Measurements from ENCODE around the gene LRCH1. TPM values are rescaled to one million over a fixed set of nuclear protein-coding genes. Genes with fewer than 3 reads are reported as not detected.

Gene LRCH1
- polyA plus RNA-seq, 1 of the 3 experiments (the other 2 are of a cell fraction): 5.5 TPM

- TF ChIP-seq CTCF (IDR thresholded peaks at IDR 0.05) (no peak), MXI1 (IDR thresholded peaks at IDR 0.05; ENCODE audit: low read depth, low read length) (no peak), POLR2AphosphoS5 (IDR thresholded peaks at IDR 0.05; ENCODE audit: low read depth, low read length) (no peak), NRF1 (IDR thresholded peaks at IDR 0.05; ENCODE audit: low read depth, low read length) (no peak)
Measured at GRCh38 chr13:46797501-46798237, 244.7 kb downstream of the LRCH1 start (continued).

- H3K4me3 ChIP-seq (ENCODE audit: low read depth in 2 of 2, low read length in 1 of 2): no peak overlapping the region
- CTCF ChIA-PET: no interaction called here
Measured at GRCh38 chr13:46799139-46799538, 246.2 kb downstream of the LRCH1 start.

More at GRCh38 chr13:46799139-46799538, 246.2 kb downstream of the LRCH1 start:
- H3K36me3 ChIP-seq (replicated peaks in 1 of 2; ENCODE audit: control insufficient read depth in 1 of 2, insufficient read depth in 2 of 2, low read length in 1 of 2): no peaks in the 10 kb centered on the region
- POLR2A ChIA-PET: no interaction called here
- H3K9ac ChIP-seq: no peak overlapping the region
- TF ChIP-seq NFIC (IDR thresholded peaks at IDR 0.05; ENCODE audit: borderline replicate concordance) (no peak), MAX (IDR thresholded peaks at IDR 0.05; ENCODE audit: low read depth) (no peak), USF1 (IDR thresholded peaks at IDR 0.05; ENCODE audit: borderline replicate concordance, low read depth) (no peak), MEF2A (IDR thresholded peaks at IDR 0.05; ENCODE audit: borderline replicate concordance, low read depth) (no peak), CHD2 (IDR thresholded peaks at IDR 0.05; ENCODE audit: low read length, partially characterized antibody) (no peak), YY1 (IDR thresholded peaks at IDR 0.05; ENCODE audit: low read depth) (no peak), GATA2 (CRISPR knock-in tag; IDR thresholded peaks at IDR 0.05) (no peak), NRF1 (IDR thresholded peaks at IDR 0.05; ENCODE audit: low read depth, low read length) (no peak), FOXJ3 (CRISPR knock-in tag; IDR thresholded peaks at IDR 0.05) (no peak), RXRA (IDR thresholded peaks at IDR 0.05; ENCODE audit: borderline replicate concordance, low read depth) (no peak), CTCF (IDR thresholded peaks at IDR 0.05) (no peak), TEAD4 (IDR thresholded peaks at IDR 0.05; ENCODE audit: borderline replicate concordance, insufficient read depth) (no peak)
- H4K20me1 ChIP-seq (ENCODE audit: insufficient read depth): no peaks in the 10 kb centered on the region
- peaks cover 26% of the 10 kb centered on the region for H3K79me2 ChIP-seq (ENCODE audit: insufficient read depth)
- H3K9me3 ChIP-seq: no peaks in the 10 kb centered on the region
- no peak overlapping the region for H3K27ac ChIP-seq (ENCODE audit: low read depth in 2 of 2, low read length in 1 of 2)
- H3K4me2 ChIP-seq: no peak overlapping the region
- no peak overlapping the region for H2AFZ ChIP-seq (ENCODE audit: low read depth)
- WGBS (ENCODE audit: low lambda C conversion rate): 77% methylated on average over 4 of the region's 4 CpGs
- no peaks in the 10 kb centered on the region for H3K27me3 ChIP-seq (ENCODE audit: insufficient read depth)
- H3K9me2 ChIP-seq: no peaks in the 10 kb centered on the region
- H3K4me1 ChIP-seq (ENCODE audit: control insufficient read depth in 1 of 2, insufficient read depth in 2 of 2, low read depth in 1 of 2, low read length in 1 of 2): peaks cover 10 to 13% of the 10 kb centered on the region in 2 experiments; a peak in 3 of 4 replicates
- peaks cover 9% of the 10 kb centered on the region for H3F3A ChIP-seq (replicated peaks; ENCODE audit: insufficient read depth)
- no peak for DNase-seq

Measured in SK-N-SH (cell line).